ENCODE measurements around the gene GPATCH2.

DNA sequence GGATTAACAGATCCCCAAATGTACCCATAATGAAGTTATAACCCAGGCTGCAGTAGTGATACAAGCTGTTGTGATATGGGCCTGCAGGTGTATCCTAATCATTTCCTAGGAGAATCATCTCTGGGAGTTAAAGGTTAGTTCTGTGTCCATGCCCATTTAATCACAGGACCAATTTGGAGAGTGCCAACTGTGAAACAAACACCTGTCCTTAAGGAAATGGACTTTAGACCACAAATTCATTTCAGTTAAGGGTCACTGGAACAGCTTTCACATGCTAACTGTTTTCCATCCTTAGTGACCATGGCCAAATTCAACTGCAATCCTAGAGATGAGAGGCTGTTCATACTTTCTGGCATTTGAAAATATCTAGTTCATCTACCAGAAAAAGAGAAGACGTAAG lies 160.9 kb downstream of the GPATCH2 start:
- no peak for TF ChIP-seq CTCF (IDR thresholded peaks at IDR 0.05; ENCODE audit: insufficient read depth, low read length)
- TF ChIP-seq POLR2AphosphoS5 (IDR thresholded peaks at IDR 0.05; ENCODE audit: low read depth), result no peak
